ENCODE measurements around the gene IQSEC1.

IQSEC1 gene

DNA sequence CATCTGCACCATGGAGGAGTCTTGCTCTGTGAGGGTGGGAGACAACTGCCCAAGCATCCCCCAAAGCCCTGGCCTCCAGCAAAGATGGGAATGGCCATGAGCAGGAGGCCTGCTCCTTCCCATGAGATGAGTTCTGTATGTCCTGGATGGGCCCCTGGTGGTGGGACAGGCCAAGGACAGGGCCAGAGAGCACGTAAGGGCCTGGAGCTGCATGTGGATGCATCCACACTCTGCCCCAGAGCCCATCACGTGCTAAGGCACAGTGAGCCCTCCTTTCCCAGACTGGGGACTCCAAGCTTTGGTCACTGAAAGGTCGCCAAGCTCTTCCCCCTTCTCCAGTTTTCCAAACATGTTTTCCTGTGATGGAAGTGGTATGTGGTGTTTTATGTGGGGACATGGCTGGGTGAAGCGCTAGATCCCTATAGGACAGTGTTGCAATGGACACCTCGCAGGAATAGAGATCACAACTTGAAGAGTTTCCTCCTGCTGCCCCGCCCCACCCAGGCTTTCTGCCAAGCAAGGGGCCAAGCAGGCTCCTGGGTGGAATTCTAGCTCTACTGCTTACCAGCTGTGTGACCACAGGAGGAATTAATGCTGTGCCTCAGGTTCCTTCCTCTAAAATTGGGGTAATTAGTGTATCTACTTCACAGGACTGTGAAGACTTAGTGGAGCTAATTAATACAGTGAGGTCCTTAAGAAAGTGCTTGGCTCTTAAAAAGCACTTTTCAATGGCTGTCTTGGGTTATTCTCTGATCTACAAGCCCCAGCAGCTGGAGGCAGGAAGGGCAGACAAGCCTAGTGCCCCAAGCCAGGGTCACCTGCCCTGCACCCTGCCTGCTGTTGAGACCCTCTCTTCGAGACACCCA is 125.5 kb downstream of the IQSEC1 start:
- peak; percentile 51 for DNase-seq

DNA sequence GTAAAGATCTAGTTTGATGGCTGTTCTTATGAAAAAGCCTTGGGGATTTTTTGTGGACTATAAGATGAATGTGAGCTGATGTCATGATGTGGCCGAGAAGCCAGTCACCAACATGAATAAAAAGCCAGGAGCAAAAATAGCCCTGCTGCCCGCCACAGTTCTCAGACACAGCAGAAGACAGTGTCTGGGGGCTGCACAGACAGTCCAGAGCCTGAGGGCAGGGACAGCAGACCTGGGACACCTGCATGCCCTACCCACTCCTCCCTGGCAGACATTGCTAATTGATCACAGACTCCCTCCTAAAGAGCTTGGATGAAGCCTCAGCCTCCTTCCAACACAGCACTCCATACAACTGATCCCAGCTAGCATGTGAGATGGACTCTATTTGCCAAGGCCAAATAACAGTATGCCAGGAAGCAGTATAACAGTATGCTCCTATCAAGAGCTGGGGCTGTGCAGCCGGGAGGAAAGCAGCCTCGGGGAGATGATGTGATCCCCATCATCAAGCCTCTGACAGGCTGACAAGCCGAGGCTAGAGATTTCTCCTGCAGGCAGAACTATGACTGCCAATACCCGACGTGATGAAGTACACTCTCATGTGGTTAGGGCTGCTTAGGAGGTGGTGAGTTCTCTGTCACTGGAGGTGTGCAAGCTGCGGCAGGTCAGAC is 126.4 kb downstream of the IQSEC1 start:
- DNase-seq, result no peak

- DNase-seq, result no peak
Measured at GRCh38 chr3:12946251-12946648, 127.0 kb downstream of the IQSEC1 start.

- DNase-seq, result no peak
Measured at GRCh38 chr3:12944849-12945248, 128.4 kb downstream of the IQSEC1 start.

- DNase-seq, result no peak
Measured at GRCh38 chr3:12944413-12944812, 128.8 kb downstream of the IQSEC1 start.

DNA sequence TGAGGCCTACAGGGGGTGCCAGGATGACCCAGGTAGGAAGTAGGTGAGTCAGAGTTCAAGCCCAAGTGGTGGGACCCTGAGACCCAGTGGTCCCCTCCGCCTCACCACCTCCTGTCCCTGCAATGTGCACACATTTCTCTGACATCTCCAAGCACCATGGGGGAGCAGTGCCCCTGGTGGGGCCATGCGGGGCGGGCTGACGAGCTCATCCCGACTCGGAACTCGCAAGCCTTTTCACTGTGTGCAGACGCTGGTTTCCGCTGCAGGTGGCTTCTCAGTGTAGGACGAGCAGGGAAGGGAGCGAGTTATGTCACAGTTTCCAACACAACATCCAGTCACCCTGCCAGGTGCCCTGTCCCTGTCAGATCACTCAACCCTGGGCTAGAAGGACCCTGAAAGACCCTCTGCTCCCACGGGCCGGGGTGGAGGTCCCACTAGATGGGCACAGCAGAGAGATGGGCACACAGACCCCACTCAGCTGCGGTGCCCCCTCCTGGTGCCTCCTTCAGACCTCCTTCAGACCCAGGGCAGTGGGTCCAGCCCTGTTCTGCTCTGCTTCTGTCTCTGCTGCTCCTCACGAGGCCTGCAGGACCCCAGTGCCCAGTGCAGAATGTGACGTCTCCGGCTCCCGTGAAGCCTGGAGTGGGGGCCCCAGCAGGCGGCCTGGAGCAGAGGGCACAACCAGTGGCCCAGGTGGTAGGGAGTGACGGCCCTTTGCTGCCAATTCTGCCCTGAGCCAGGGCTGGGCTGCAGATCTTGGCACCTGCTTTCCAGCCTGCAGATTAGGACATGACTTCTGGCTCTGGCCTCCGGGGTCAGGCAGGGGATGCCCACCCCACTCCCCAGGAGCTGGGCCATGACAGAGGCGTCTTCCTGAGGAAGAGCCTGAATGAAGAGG is 129.9 kb downstream of the IQSEC1 start:
- no peak for DNase-seq

DNA sequence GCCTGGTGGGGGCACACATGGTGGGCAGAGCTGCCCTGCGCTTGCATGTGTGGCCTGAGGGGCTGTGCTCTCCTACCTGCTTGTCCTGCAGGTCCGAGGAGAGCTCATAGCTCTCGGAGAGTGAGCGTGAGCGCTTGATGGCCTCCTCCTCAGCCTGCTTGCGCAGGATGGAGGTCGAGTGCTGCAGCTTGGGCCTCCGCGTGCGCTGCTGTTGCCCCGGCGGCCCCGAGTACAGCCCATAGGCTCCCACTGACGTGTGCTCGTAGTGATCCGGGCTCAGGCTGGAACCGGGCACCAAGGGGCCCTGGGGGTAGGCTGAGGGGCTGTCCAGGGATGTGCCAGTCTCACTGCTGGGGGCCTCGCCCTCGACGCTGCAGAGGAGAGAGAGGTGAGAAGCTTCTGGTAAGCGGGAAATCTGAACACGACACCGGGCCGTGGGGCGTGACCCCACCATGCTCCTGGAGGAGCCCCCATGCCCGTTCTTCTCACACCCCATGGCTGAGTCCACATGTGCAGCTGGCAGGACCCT is 131.7 kb downstream of the IQSEC1 start:
- DNase-seq, result no peak

DNA sequence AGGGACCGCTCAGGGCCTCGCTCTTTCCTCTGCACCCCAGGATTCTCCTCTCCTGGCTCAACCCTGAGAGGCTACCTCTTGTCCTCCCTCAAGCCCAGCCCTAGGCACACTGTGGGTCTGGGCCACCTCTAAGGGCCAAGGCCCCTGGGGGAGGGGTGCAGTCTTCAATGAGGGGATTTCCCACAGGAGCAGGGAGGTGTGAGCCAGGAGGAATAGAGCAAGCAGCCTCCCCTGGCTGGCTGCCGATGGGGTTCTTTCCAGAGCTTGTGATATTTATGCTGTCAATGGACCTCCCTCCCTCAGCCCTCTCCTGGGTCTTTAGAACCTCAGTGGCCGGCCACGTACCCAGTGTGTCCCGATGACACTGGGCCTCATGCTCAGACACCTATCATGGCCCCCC is 132.4 kb downstream of the IQSEC1 start:
- no peak for DNase-seq

DNA sequence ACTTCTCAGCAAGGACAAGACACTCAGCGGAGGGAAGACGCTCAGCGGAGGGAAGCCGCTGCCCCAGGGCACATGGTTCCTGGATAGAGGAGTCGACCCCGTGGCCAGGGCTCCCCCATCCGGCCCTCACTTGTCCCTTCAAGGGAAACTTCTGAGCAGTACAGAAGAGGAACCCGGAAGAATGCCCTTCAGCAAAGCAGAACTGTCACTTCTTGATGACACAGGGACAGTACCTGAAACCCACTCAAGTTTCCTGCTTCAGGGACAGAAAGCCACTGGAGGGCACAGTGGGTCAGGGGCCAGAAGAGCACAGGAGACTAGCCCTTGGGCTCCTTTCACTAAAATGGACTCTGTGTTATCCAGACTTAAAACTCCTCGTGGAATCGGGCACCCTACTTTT is 134.1 kb downstream of the IQSEC1 start:
- no peak for DNase-seq

DNA sequence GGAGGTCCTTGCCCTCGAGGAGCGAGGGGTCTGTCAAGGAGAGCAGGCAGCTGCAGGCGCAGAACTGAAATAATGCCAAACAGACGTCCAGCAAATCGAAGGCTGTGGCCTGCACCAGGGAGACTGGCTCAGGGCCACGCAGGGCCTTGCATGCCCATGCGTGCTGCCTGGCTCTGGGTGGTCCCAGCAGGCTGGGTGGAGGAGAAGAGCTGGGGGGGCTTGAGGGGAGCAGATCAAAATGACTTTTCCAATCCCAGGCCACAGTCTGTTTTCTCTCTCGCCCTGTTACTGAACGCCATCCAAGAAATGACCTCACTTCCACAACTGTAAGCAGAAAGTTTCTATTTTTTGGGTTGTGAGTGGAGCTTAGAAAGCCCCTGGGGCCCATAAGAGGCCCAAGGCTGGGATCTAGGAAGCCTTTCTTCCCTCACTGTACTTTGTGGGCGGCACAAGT is 134.9 kb downstream of the IQSEC1 start:
- no peak for DNase-seq

GRCh38 chr3:12935861-12936830 is 137.1 kb downstream of the IQSEC1 start:
- DNase-seq, result no peak

DNA sequence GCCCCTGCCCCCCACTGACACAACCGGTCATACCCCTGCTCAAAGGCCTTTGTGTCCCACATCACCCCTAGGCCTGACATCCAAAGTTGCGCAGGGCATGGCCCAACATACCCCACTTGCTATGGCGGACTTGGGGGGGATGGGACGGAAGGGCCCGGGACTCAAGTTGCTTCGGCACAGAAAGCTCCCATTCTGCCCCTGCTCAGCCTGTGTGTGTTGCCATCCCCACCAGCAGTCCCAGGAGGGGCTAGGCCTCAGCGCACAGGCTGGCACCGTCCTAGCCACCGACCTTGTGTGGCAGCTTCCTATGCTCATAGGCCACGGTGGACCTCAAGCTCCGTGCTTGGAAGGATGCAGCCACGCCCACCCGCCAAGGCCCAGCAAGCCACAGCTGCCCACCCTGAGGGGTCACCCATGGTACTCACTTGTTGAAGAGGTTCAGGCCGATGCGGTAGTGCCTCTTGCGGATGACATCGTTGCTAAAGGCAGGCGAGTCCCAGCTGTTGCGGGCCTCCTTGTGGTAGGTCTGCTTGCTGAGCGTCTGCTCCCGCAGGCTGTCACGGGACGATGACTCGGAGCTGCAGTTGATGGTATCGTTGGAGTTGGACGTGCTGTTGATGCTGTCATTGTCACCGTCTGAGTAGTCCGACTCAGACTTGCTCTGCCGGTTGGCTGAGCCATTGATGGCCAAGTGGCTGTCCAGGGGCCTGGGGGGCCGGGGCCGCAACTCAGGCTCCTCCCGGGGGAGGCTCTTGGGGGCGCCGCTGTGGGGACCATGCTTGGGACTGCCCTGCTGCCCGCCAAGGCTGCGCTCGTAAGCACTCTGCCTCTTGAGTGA is 138.0 kb downstream of the IQSEC1 start:
- DNase-seq, result no peak

DNA sequence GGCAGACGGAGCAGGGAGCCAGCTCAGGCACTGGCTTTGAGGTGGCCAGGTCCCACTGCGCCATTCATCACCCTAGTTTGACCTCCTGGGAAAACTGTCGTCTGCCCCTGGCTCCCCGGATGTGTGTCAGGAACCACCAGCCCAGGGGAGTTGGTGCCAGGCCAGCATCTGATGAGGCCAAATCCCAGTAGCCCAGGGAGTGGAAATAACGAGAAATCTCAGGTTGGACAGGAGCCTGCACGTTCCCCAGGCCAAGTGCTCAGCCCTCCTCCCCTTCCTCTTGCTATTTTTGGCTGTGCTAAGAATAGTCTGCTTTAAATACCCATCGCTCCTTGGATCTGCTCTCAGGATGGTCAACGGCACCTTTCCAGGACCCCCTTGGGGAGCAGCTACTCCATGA is 138.8 kb downstream of the IQSEC1 start:
- DNase-seq, result no peak

DNA sequence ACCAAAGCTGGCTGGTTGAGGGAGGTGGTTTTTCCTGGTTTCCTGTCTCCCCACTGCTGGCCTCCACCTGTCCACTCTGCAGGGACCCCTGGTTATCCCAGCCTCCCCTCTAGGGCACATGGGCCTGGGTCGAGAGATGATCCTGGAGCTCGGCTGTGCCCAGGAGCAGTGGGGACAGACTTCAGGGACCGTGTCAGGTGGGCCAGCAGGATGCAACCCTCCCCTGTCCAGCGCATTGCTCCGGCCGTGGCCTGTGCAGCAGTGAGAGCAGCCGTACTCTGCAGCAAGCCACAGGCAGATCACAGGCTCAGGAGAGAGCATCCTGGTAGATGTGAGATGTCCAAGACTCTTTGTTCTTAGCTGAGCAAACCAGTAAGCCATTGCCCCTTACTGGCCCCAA is 139.3 kb downstream of the IQSEC1 start:
- no peak for DNase-seq

- no peak for DNase-seq
Measured at GRCh38 chr3:12932754-12933153, 140.5 kb downstream of the IQSEC1 start.

GRCh38 chr3:12932347-12932746 is 140.9 kb downstream of the IQSEC1 start:
- DNase-seq, result no peak

DNA sequence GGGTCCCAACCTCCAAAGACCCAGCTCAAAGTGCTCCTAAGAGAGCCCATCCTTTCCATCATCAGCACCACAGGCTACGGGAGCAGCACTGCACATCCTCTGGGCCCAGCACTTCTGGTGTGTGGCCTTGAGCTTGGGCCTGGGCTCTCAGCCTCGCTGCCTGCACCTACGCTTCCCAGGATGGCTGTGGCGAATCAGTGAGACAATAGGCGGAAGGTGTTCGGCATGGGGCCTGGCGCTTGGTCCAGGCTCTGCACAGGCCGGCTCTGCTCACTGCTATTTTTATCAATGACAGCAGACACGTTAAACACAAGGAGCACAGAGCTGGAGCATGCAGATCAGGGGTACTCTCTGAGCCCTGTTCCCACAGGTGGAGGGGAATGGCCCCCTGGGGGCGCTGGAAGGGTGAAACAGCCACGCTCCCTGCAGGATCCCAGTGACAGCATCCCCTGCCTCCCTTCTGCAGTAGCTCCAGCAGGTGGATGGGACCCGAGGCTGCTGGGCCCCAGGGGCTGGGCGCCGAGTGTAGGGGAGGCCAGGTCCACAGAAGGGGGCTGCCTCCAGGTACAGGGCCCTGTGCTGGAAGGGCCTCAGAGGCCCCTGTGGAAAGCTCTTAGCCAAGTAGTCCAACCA is 141.8 kb downstream of the IQSEC1 start:
- no peak for DNase-seq

- DNase-seq, result no peak
Measured at GRCh38 chr3:12929801-12930200, 143.4 kb downstream of the IQSEC1 start.

DNA sequence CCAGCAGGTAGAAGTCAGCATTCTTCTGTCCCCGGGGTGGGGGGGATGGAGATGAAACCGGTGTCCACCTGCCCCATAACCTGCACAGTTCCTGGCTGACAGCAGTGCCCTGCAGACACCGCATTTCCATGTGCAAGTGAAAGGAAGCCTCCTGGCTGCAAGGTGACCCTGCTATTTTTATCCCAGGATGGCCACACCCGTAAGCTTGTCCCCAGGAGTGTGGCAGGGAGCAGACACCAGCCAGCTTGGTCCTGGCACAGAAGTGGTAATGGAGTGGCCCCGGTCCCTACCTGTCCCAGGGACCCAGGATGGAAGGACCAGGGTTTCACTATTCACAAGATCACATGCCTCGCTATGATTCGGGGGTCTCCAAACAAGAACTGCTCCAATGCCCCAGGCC is 146.6 kb downstream of the IQSEC1 start:
- no peak for DNase-seq

DNA sequence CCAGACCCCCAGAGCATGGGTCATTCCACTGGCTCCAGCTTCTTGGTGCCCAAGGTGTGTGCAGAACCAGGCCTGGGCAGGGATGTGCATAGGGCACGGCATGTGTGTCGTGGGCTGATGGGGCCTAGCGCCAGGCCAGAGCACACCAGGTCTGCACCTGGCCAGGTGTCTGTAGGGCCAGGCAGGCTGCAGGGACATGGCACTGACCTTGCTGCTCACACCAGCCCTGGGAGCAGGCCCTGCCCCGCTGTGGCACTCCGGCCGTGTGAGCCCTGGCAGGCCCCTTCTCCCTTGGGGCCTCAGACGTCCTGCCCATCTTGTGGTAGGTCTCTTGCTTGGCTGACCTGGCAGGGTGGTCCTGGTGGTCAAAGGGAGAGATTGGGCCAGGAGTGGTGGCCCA is 147.6 kb downstream of the IQSEC1 start:
- DNase-seq, result no peak

Measured in DMS79 (cell line).